H9 (cell line): ENCODE results near the gene MRPL55. TPM values are rescaled to one million over a fixed set of nuclear protein-coding genes. Genes with fewer than 3 reads are reported as not detected.
A peak's percentile ranks its signal among the peaks of the same experiment; 100 is the strongest.

Experiments
- DNase-seq: peaks from one replicate; pipeline ENCODE4 v3.0.0-alpha.2; 2017
- H2AFZ ChIP-seq: one replicate; pipeline ENCODE4 v1.6.1; 2013; ENCODE audit warnings: mild to moderate bottlenecking, low read length, control low read depth, moderate library complexity
- H2AK5ac ChIP-seq: 2 replicates; pipeline ENCODE4 v1.6.1; 2013; ENCODE audit warnings: low read length, control low read depth, mixed read lengths; ENCODE audit not compliant: insufficient read length
- H2BK120ac ChIP-seq: one replicate; pipeline ENCODE4 v1.6.1; 2013; ENCODE audit warnings: low read depth, mild to moderate bottlenecking, low read length, control low read depth, inconsistent platforms; ENCODE audit not compliant: poor library complexity, severe bottlenecking
- H2BK12ac ChIP-seq: 2 replicates; pipeline ENCODE4 v1.6.1; 2013; ENCODE audit warnings: low read length, control low read depth, mixed read lengths, low read depth; ENCODE audit not compliant: insufficient read length
- H2BK15ac ChIP-seq: 2 replicates; pipeline ENCODE4 v1.6.1; 2013; ENCODE audit warnings: low read depth, low read length, control low read depth
- H2BK20ac ChIP-seq: one replicate; pipeline ENCODE4 v1.6.1; 2013; ENCODE audit warnings: low read depth, mild to moderate bottlenecking, low read length, control low read depth, inconsistent platforms; ENCODE audit not compliant: poor library complexity, severe bottlenecking
- H2BK5ac ChIP-seq: 2 replicates; pipeline ENCODE4 v1.6.1; 2013; ENCODE audit warnings: low read length, control low read depth, mixed read lengths; ENCODE audit not compliant: insufficient read length
- H3K14ac ChIP-seq: 2 replicates; pipeline ENCODE4 v1.6.1; 2013; ENCODE audit warnings: low read length, control low read depth; ENCODE audit not compliant: insufficient read depth
- H3K18ac ChIP-seq: 2 replicates; pipeline ENCODE4 v1.6.1; 2013; ENCODE audit warnings: low read depth, mild to moderate bottlenecking, mixed read lengths, low read length, control low read depth; ENCODE audit not compliant: insufficient read length
- H3K23ac ChIP-seq: 2 replicates; pipeline ENCODE4 v1.6.1; 2013; ENCODE audit warnings: low read length, control low read depth, mixed read lengths, low read depth; ENCODE audit not compliant: insufficient read length
- H3K23me2 ChIP-seq: 2 replicates; pipeline ENCODE4 v1.6.1; 2013; ENCODE audit warnings: low read depth, mild to moderate bottlenecking, mixed read lengths, low read length, control low read depth; ENCODE audit not compliant: insufficient read length, poor library complexity, severe bottlenecking
- H3K27ac ChIP-seq: 2 replicates; pipeline ENCODE4 v1.5.1; 2013; ENCODE audit warnings: low read length, control low read depth, mixed read lengths, low read depth; ENCODE audit not compliant: insufficient read length
- H3K27me3 ChIP-seq: 2 replicates; pipeline ENCODE4 v1.6.1; 2013; ENCODE audit warnings: low read length, control low read depth, inconsistent platforms; ENCODE audit not compliant: insufficient read depth
- H3K4ac ChIP-seq: 2 replicates; pipeline ENCODE4 v1.6.1; 2013; ENCODE audit warnings: low read depth, mild to moderate bottlenecking, control low read depth, inconsistent platforms, low read length, moderate library complexity
- H3K4me1 ChIP-seq: 2 replicates; pipeline ENCODE4 v1.6.1; 2013; ENCODE audit warnings: low read length, control low read depth, inconsistent platforms; ENCODE audit not compliant: insufficient read depth
- H3K4me2 ChIP-seq: 2 replicates; pipeline ENCODE4 v1.6.1; 2013; ENCODE audit warnings: low read length, control low read depth, mixed read lengths; ENCODE audit not compliant: insufficient read length, insufficient read depth
- H3K56ac ChIP-seq: 2 replicates; pipeline ENCODE4 v1.6.1; 2013; ENCODE audit warnings: low read depth, mild to moderate bottlenecking, mixed read lengths, low read length, control low read depth; ENCODE audit not compliant: insufficient read length
- H3K79me1 ChIP-seq: 2 replicates; pipeline ENCODE4 v1.6.1; 2013; ENCODE audit warnings: low read depth, mild to moderate bottlenecking, moderate library complexity, low read length, control low read depth, inconsistent platforms; ENCODE audit not compliant: insufficient read depth, poor library complexity, severe bottlenecking
- H3K79me2 ChIP-seq: 2 replicates; pipeline ENCODE4 v1.6.1; 2013; ENCODE audit warnings: low read length, control low read depth, inconsistent platforms; ENCODE audit not compliant: insufficient read depth
- H3K9ac ChIP-seq: 2 replicates; pipeline ENCODE4 v1.6.1; 2013; ENCODE audit warnings: low read length, control low read depth, mixed read lengths; ENCODE audit not compliant: insufficient read length; ENCODE audit errors: extremely low read depth
- H3K9me3 ChIP-seq: one replicate; pipeline ENCODE4 v1.6.1; 2013; ENCODE audit warnings: low read depth, low read length, inconsistent platforms; ENCODE audit not compliant: control insufficient read depth
- H3T11ph ChIP-seq: one replicate; pipeline ENCODE4 v1.6.1; 2013; ENCODE audit warnings: mild to moderate bottlenecking, low read length, control low read depth, inconsistent platforms
- H4K20me1 ChIP-seq: one replicate; pipeline ENCODE4 v1.6.1; 2013; ENCODE audit not compliant: control insufficient read depth, insufficient read length, insufficient read depth
- H4K5ac ChIP-seq: 2 replicates; pipeline ENCODE4 v1.6.1; 2013; ENCODE audit warnings: low read depth, mild to moderate bottlenecking, mixed read lengths, low read length, control low read depth; ENCODE audit not compliant: insufficient read length
- H4K8ac ChIP-seq: replicated peaks from 2 replicates; pipeline ENCODE4 v1.6.1; 2013; ENCODE audit warnings: low read length, control low read depth, mixed read lengths, low read depth; ENCODE audit not compliant: insufficient read length
- H4K91ac ChIP-seq: 2 replicates; pipeline ENCODE4 v1.6.1; 2013; ENCODE audit warnings: low read depth, mild to moderate bottlenecking, moderate library complexity, mixed read lengths, low read length, control low read depth; ENCODE audit not compliant: insufficient read length
- H3K27ac Mint-ChIP-seq, 3 experiments: 2 replicates in 2 of 3; 3 replicates in 1 of 3; pipeline ENCODE4 v1.8.0; 2020 to 2021; ENCODE audit warnings: mixed read lengths in 3 of 3, mild to moderate bottlenecking in 1 of 3, moderate library complexity in 1 of 3
- H3K27me3 Mint-ChIP-seq: 2 replicates; pipeline ENCODE4 v1.8.0; 2021; ENCODE audit warnings: low read depth, mild to moderate bottlenecking, moderate library complexity, mixed read lengths
- H3K36me3 Mint-ChIP-seq, 3 experiments: 2 replicates in 2 of 3; 3 replicates in 1 of 3; pipeline ENCODE4 v1.8.0; 2020 to 2021; ENCODE audit warnings: low read depth in 3 of 3, mixed read lengths in 3 of 3; ENCODE audit not compliant: insufficient read depth in 1 of 3
- H3K4me1 Mint-ChIP-seq, 2 experiments: 2 replicates each; pipeline ENCODE4 v1.8.0; 2020; ENCODE audit warnings: mixed read lengths in 2 of 2
- H3K4me3 Mint-ChIP-seq, 2 experiments: 2 replicates in 1 of 2; 3 replicates in 1 of 2; pipeline ENCODE4 v1.8.0; 2020 to 2021; ENCODE audit warnings: mild to moderate bottlenecking in 2 of 2, mixed read lengths in 2 of 2, moderate library complexity in 1 of 2
- H3K9me3 Mint-ChIP-seq, 2 experiments: 2 replicates in 1 of 2; 3 replicates in 1 of 2; pipeline ENCODE4 v1.8.0; 2020; ENCODE audit warnings: mild to moderate bottlenecking in 2 of 2, mixed read lengths in 2 of 2, moderate library complexity in 1 of 2
- WGBS: extraction: QIAGEN DNeasy Blood & Tissue Kit; methylation state at CpG from one replicate; pipeline ENCODE4 v1.1.7; 2013; ENCODE audit warnings: missing lambda C conversion rate, low lambda C conversion rate, mixed read lengths; ENCODE audit not compliant: insufficient read length; ENCODE audit errors: extremely low coverage; 5-methylcytosine and 5-hydroxymethylcytosine counted together
- total RNA-seq: library from RNA; stranded (reverse); gene quantifications from 2 replicates; pipeline ENCODE4 v1.2.1, GENCODE V29; 2021
- TF ChIP-seq, protein P1 (sequence below): fragments of 200-600 bp; sonication (generic); conservative IDR thresholded peaks from 3 replicates; pipeline ENCODE4 v1.8.0; 2021; ENCODE audit warnings: antibody characterized with exemption, mild to moderate bottlenecking

Gene MRPL55
- total RNA-seq, 1 experiment from 2014 or later, result 62.3 TPM

DNA sequence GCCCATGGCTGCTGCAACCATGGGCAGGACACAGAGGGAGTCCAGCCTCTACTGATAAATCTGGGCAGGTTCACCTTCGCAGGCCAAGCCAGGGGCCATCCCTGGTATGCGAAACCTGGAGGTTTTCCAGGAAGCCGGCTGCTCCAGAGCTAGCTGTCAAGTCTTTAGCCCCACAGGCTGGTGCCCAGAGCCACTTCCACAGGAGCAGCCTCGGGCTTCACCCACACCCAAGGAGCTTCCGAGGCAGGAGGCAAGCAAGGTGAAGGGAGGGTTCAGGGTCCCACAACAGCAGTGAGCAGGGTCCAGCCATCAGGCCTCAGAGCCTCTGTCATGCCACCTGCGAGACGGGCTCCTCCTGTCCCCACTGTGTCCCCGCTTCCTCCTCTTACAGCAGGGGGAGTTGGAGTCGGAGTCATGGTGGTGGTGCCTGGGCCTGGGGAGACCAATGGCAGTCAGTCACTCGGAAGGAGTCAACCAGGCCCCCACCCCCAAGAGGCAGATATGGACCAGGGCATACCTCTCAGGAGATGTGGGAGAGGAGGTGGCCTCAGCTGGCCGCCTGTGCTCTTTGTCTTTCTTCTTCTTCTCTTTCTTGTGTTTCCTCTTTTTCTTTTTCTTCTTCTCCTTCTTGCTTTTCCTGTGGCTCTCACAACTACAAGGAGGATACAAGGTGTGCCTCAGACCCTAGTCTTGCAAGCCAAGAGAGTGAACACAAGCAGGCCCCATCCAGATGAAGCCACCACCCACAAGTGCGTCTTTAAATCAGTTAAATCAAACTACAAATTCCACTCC lies 8.1 kb downstream of the MRPL55 start:
- no peaks in the 10 kb centered on the region for H3K79me1 ChIP-seq
- Mint-ChIP-seq H3K36me3 (peaks cover 24 to 53% (median 42%) of the 10 kb centered on the region in 3 experiments; a peak in 6 of 7 replicates), H3K27ac (no peak overlapping the region), H3K27me3 (peaks cover 3% of the 10 kb centered on the region; the same call in 1 of the 2 replicates), H3K4me3 (peak overlapping the region; percentile 82 to 95), H3K4me1 (peaks cover 11 to 12% of the 10 kb centered on the region in 2 experiments), H3K9me3 (no peaks in the 10 kb centered on the region)
- no peak overlapping the region for H3K9ac ChIP-seq
- peaks cover 5% of the 10 kb centered on the region for H3K23me2 ChIP-seq
- no peak overlapping the region for H2BK120ac ChIP-seq
- TF ChIP-seq, protein P1, sequence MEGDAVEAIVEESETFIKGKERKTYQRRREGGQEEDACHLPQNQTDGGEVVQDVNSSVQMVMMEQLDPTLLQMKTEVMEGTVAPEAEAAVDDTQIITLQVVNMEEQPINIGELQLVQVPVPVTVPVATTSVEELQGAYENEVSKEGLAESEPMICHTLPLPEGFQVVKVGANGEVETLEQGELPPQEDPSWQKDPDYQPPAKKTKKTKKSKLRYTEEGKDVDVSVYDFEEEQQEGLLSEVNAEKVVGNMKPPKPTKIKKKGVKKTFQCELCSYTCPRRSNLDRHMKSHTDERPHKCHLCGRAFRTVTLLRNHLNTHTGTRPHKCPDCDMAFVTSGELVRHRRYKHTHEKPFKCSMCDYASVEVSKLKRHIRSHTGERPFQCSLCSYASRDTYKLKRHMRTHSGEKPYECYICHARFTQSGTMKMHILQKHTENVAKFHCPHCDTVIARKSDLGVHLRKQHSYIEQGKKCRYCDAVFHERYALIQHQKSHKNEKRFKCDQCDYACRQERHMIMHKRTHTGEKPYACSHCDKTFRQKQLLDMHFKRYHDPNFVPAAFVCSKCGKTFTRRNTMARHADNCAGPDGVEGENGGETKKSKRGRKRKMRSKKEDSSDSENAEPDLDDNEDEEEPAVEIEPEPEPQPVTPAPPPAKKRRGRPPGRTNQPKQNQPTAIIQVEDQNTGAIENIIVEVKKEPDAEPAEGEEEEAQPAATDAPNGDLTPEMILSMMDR, result no peak
- DNase-seq, result no peak
- no peaks in the 10 kb centered on the region for H4K20me1 ChIP-seq
- peaks cover 5% of the 10 kb centered on the region; the same call in 1 of the 2 replicates for H3K79me2 ChIP-seq
- H3K27me3 ChIP-seq, result no peaks in the 10 kb centered on the region
- no peak overlapping the region for H3K14ac ChIP-seq
- no peak overlapping the region for H4K8ac ChIP-seq
- H3K18ac ChIP-seq, result no peak overlapping the region
- no peak overlapping the region for H2BK5ac ChIP-seq
- no peak overlapping the region for H4K91ac ChIP-seq
- H3K4me1 ChIP-seq, result no peaks in the 10 kb centered on the region
- no peak overlapping the region for H3K4me2 ChIP-seq
- H3K9me3 ChIP-seq, result no peaks in the 10 kb centered on the region
- H2BK12ac ChIP-seq, result no peak overlapping the region
- H2AFZ ChIP-seq, result no peak overlapping the region
- no peak overlapping the region for H2BK20ac ChIP-seq
- H3K56ac ChIP-seq, result no peak overlapping the region
- H2AK5ac ChIP-seq, result no peak overlapping the region
- no peak overlapping the region for H3K4ac ChIP-seq
- no peak overlapping the region for H3K23ac ChIP-seq
- H3T11ph ChIP-seq, result no peak overlapping the region
- no peak overlapping the region for H4K5ac ChIP-seq
- H3K27ac ChIP-seq, result no peak overlapping the region
- no peak overlapping the region for H2BK15ac ChIP-seq
- no CpG with 5 or more reads among the region's 12 CpGs for WGBS
